Measurements from ENCODE around the gene PTPRD.

DNA sequence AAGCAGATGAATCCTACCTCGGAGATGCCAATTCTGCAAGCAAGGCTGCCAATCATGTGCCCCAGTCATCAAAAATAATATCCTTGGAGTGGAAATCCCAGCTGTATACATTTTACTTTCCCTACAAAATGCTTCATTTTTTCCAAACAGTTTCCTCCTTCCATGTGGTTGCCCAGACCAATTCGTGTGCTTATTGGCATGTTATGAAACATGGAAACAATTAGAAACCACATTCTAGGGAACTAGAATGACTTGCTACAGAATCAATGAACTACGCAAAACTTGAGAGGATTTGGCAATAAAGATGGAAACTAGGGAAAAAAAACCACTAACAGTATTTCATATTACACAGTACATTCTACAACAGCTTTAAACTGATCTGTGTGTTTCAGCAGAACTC is 2228.7 kb downstream of the PTPRD start:
- TF ChIP-seq, protein P1, sequence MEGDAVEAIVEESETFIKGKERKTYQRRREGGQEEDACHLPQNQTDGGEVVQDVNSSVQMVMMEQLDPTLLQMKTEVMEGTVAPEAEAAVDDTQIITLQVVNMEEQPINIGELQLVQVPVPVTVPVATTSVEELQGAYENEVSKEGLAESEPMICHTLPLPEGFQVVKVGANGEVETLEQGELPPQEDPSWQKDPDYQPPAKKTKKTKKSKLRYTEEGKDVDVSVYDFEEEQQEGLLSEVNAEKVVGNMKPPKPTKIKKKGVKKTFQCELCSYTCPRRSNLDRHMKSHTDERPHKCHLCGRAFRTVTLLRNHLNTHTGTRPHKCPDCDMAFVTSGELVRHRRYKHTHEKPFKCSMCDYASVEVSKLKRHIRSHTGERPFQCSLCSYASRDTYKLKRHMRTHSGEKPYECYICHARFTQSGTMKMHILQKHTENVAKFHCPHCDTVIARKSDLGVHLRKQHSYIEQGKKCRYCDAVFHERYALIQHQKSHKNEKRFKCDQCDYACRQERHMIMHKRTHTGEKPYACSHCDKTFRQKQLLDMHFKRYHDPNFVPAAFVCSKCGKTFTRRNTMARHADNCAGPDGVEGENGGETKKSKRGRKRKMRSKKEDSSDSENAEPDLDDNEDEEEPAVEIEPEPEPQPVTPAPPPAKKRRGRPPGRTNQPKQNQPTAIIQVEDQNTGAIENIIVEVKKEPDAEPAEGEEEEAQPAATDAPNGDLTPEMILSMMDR (tag by site-specific recombination; IDR thresholded peaks at IDR 0.05) = no peak
- TF ChIP-seq ZNF776 (tag by site-specific recombination; IDR thresholded peaks at IDR 0.05; ENCODE audit: borderline replicate concordance) (no peak), ZNF274 (IDR thresholded peaks at IDR 0.05; ENCODE audit: low read length) (no peak), ZNF274 (tag by site-specific recombination; IDR thresholded peaks at IDR 0.05; ENCODE audit: borderline replicate concordance) (no peak), TCF7L2 (IDR thresholded peaks at IDR 0.05; ENCODE audit: borderline replicate concordance, low read depth, low read length) (no peak), ZNF777 (tag by site-specific recombination; IDR thresholded peaks at IDR 0.05; ENCODE audit: borderline replicate concordance) (no peak), YY1 (tag by site-specific recombination; IDR thresholded peaks at IDR 0.05) (no peak), ZNF830 (tag by site-specific recombination; IDR thresholded peaks at IDR 0.05; ENCODE audit: low read depth) (no peak)
- TF ChIP-seq, protein P2, sequence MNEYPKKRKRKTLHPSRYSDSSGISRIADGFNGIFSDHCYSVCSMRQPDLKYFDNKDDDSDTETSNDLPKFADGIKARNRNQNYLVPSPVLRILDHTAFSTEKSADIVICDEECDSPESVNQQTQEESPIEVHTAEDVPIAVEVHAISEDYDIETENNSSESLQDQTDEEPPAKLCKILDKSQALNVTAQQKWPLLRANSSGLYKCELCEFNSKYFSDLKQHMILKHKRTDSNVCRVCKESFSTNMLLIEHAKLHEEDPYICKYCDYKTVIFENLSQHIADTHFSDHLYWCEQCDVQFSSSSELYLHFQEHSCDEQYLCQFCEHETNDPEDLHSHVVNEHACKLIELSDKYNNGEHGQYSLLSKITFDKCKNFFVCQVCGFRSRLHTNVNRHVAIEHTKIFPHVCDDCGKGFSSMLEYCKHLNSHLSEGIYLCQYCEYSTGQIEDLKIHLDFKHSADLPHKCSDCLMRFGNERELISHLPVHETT (tag by site-specific recombination; IDR thresholded peaks at IDR 0.05) = no peak
- TF ChIP-seq, protein P3, sequence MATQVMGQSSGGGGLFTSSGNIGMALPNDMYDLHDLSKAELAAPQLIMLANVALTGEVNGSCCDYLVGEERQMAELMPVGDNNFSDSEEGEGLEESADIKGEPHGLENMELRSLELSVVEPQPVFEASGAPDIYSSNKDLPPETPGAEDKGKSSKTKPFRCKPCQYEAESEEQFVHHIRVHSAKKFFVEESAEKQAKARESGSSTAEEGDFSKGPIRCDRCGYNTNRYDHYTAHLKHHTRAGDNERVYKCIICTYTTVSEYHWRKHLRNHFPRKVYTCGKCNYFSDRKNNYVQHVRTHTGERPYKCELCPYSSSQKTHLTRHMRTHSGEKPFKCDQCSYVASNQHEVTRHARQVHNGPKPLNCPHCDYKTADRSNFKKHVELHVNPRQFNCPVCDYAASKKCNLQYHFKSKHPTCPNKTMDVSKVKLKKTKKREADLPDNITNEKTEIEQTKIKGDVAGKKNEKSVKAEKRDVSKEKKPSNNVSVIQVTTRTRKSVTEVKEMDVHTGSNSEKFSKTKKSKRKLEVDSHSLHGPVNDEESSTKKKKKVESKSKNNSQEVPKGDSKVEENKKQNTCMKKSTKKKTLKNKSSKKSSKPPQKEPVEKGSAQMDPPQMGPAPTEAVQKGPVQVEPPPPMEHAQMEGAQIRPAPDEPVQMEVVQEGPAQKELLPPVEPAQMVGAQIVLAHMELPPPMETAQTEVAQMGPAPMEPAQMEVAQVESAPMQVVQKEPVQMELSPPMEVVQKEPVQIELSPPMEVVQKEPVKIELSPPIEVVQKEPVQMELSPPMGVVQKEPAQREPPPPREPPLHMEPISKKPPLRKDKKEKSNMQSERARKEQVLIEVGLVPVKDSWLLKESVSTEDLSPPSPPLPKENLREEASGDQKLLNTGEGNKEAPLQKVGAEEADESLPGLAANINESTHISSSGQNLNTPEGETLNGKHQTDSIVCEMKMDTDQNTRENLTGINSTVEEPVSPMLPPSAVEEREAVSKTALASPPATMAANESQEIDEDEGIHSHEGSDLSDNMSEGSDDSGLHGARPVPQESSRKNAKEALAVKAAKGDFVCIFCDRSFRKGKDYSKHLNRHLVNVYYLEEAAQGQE (tag by site-specific recombination; IDR thresholded peaks at IDR 0.05) = no peak
- TF ChIP-seq, protein P4, sequence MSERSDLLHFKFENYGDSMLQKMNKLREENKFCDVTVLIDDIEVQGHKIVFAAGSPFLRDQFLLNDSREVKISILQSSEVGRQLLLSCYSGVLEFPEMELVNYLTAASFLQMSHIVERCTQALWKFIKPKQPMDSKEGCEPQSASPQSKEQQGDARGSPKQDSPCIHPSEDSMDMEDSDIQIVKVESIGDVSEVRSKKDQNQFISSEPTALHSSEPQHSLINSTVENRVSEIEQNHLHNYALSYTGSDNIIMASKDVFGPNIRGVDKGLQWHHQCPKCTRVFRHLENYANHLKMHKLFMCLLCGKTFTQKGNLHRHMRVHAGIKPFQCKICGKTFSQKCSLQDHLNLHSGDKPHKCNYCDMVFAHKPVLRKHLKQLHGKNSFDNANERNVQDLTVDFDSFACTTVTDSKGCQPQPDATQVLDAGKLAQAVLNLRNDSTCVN (tag by site-specific recombination; optimal IDR thresholded peaks at IDR 0.05) = no peak
